CD14-positive monocyte (primary cell): Measurements from ENCODE around the gene LIX1L. TPM values are rescaled to one million over a fixed set of nuclear protein-coding genes. Genes with fewer than 3 reads are reported as not detected.

Source experiments
- DNase-seq, 3 donors: peaks; one replicate each; pipeline ENCODE4 v3.0.0-alpha.2; 2011 to 2022
- H2AFZ ChIP-seq: 2 replicates; pipeline ENCODE4 v1.6.0; 2012; ENCODE audit warnings: mild to moderate bottlenecking, low read depth, low read length, inconsistent platforms; ENCODE audit not compliant: insufficient read depth, poor library complexity, severe bottlenecking
- H3K27ac ChIP-seq, 2 donors: 1 replicate in 1 of 2; 2 replicates in 1 of 2; pipeline ENCODE4 v1.5.1; 2012 to 2013; ENCODE audit warnings: low read length in 2 of 2, control low read depth in 1 of 2, inconsistent platforms in 1 of 2, low read depth in 1 of 2, mild to moderate bottlenecking in 1 of 2
- H3K27me3 ChIP-seq, 2 donors: one replicate each; pipeline versions ENCODE4 v1.6.0 to v1.6.1; 2011 to 2013; ENCODE audit warnings: low read length in 2 of 2; ENCODE audit not compliant: control insufficient read depth in 2 of 2, insufficient read depth in 2 of 2
- H3K36me3 ChIP-seq, 2 donors: replicated peaks in 1 of 2; 1 replicate in 1 of 2; 2 replicates in 1 of 2; pipeline versions ENCODE4 v1.5.1 to v1.6.1; 2012 to 2013; ENCODE audit warnings: low read length in 2 of 2, control low read depth in 1 of 2, inconsistent platforms in 1 of 2, mild to moderate bottlenecking in 1 of 2; ENCODE audit not compliant: insufficient read depth in 2 of 2, control insufficient read depth in 1 of 2
- H3K4me1 ChIP-seq, 2 donors: 1 replicate in 1 of 2; 2 replicates in 1 of 2; pipeline versions ENCODE4 v1.5.1 to v1.6.1; 2012 to 2013; ENCODE audit warnings: low read length in 2 of 2, control low read depth in 1 of 2, inconsistent platforms in 1 of 2, mild to moderate bottlenecking in 1 of 2, moderate library complexity in 1 of 2; ENCODE audit not compliant: insufficient read depth in 2 of 2, control insufficient read depth in 1 of 2
- H3K4me2 ChIP-seq: replicated peaks from 2 replicates; pipeline ENCODE3; 2012; ENCODE audit warnings: low read length, moderate library complexity, mild to moderate bottlenecking; ENCODE audit not compliant: poor library complexity, severe bottlenecking; ENCODE audit errors: extremely low read depth
- H3K4me3 ChIP-seq, 3 experiments: fragments of 200-600 bp in 1 of 3; sonication (generic) in 1 of 3; replicated peaks in 1 of 3; 1 replicate in 2 of 3; 2 replicates in 1 of 3; pipeline ENCODE4 v1.5.1; 2011 to 2013; ENCODE audit warnings: low read length in 3 of 3, mild to moderate bottlenecking in 3 of 3, control low read depth in 2 of 3, low read depth in 2 of 3, inconsistent platforms in 1 of 3, moderate library complexity in 1 of 3
- H3K79me2 ChIP-seq: 2 replicates; pipeline ENCODE4 v1.6.0; 2012; ENCODE audit warnings: mild to moderate bottlenecking, control low read depth, inconsistent platforms, low read length, moderate library complexity; ENCODE audit not compliant: insufficient read depth
- H3K9ac ChIP-seq: 2 replicates; pipeline ENCODE4 v1.6.0; 2017; ENCODE audit warnings: low read length, mild to moderate bottlenecking; ENCODE audit not compliant: insufficient read depth, poor library complexity, severe bottlenecking
- H3K9me3 ChIP-seq, 2 donors: replicated peaks in 1 of 2; 1 replicate in 1 of 2; 2 replicates in 1 of 2; pipeline versions ENCODE4 v1.5.1 to v1.6.1; 2012 to 2013; ENCODE audit warnings: low read length in 2 of 2, control low read depth in 1 of 2; ENCODE audit not compliant: control insufficient read depth in 1 of 2, insufficient read depth in 1 of 2
- H4K20me1 ChIP-seq: 2 replicates; pipeline ENCODE4 v1.6.0; 2012; ENCODE audit warnings: mild to moderate bottlenecking, low read length, control low read depth, moderate library complexity; ENCODE audit not compliant: insufficient read depth
- H3K27ac Mint-ChIP-seq, 7 donors: one replicate each; pipeline ENCODE4 v1.8.0; 2020; ENCODE audit warnings: mild to moderate bottlenecking in 7 of 7, mixed read lengths in 7 of 7, moderate library complexity in 6 of 7, inconsistent platforms in 2 of 7
- H3K27me3 Mint-ChIP-seq, 3 donors: one replicate each; pipeline ENCODE4 v1.8.0; 2021 to 2022; ENCODE audit warnings: low read depth in 3 of 3, mild to moderate bottlenecking in 3 of 3, mixed read lengths in 3 of 3, moderate library complexity in 3 of 3, inconsistent platforms in 1 of 3
- H3K36me3 Mint-ChIP-seq, 2 donors: one replicate each; pipeline ENCODE4 v1.8.0; 2020; ENCODE audit warnings: mixed read lengths in 2 of 2, inconsistent platforms in 1 of 2, mild to moderate bottlenecking in 1 of 2
- H3K4me1 Mint-ChIP-seq: one replicate; pipeline ENCODE4 v1.8.0; 2020; ENCODE audit warnings: mild to moderate bottlenecking, mixed read lengths
- H3K4me3 Mint-ChIP-seq, 2 donors: one replicate each; pipeline ENCODE4 v1.8.0; 2020; ENCODE audit warnings: mild to moderate bottlenecking in 2 of 2, mixed read lengths in 2 of 2, moderate library complexity in 1 of 2
- H3K9me3 Mint-ChIP-seq, 7 donors: one replicate each; pipeline ENCODE4 v1.8.0; 2020 to 2022; ENCODE audit warnings: mixed read lengths in 7 of 7, mild to moderate bottlenecking in 6 of 7, moderate library complexity in 6 of 7, inconsistent platforms in 2 of 7
- WGBS: methylation state at CpG from one replicate; pipeline ENCODE4 v1.1.5; 2013; ENCODE audit warnings: missing lambda C conversion rate; ENCODE audit not compliant: insufficient coverage; 5-methylcytosine and 5-hydroxymethylcytosine counted together
- intact Hi-C, 2 donors: fragments of 100-400 bp; cut with micrococcal nuclease; formaldehyde crosslinking; loops; one replicate each; pipeline versions ENCODE4 v1.15.0 to v1.15.1; 2023
- polyA plus RNA-seq, 3 donors: library from polyadenylated mRNA; depleted of rRNA in 1 of 3; unstranded in 2 of 3; stranded (reverse) in 1 of 3; fragments of 300-500 nt in 2 of 3; fragments of >200 nt in 1 of 3; fragmentation: Illumina TruSeq in 2 of 3; gene quantifications; 1 replicate in 2 of 3; 2 replicates in 1 of 3; pipeline ENCODE4 v1.2.3, GENCODE V29; 2012 to 2021
- TF ChIP-seq, protein P1 (sequence below): fragments of 200-600 bp; IDR thresholded peaks from one replicate; pipeline ENCODE4 v1.8.0; 2022; ENCODE audit warnings: antibody characterized with exemption, mild to moderate bottlenecking

Gene LIX1L
- polyA plus RNA-seq, 3 donors = 6.3 to 13.6 (median 8.5) TPM

DNA sequence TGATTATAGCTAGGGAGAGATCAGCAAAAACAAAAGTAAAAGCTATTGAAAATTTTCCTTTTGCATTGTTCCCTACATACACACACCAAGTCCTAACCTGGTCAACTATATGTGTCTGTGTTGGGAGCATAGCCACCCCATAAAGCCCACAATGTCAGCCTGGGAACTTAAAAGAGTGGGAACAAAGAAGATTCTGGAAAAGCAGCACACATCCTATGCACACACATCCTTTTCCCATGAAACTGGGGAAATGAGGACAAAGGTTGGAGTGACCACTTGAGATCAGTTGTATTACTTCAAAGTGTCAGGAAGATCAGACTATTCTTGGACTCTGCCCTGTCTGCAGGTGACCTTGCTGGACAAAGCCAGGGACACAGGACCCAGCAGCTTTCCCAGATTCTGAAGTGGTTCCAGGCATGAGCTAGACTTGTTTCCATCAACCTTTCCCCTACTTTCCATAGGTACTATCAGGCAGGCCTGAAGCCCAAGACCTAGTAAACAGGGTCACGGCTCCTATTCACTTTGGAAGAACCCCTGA is 22.7 kb upstream of the LIX1L start:
- Histone ChIP-seq H3K4me3 (peak overlapping the region in 1 of 3 experiments; percentile 74), H2AFZ (no peak overlapping the region), H4K20me1 (no peaks in the 10 kb centered on the region), H3K4me2 (peak overlapping the region; percentile 84), H3K79me2 (peaks cover 21% of the 10 kb centered on the region), H3K9ac (peak overlapping the region; percentile 7), H3K9me3 (no peaks in the 10 kb centered on the region), H3K27ac (peak overlapping the region; percentile 85 to 99), H3K27me3 (no peaks in the 10 kb centered on the region), H3K4me1 (peaks cover 69 to 85% of the 10 kb centered on the region in 2 donors), H3K36me3 (no peaks in the 10 kb centered on the region)
- 100% methylated on average over 1 of the region's 1 CpG for WGBS
- no peak for DNase-seq
- Mint-ChIP-seq H3K36me3 (peaks cover 2 to 9% of the 10 kb centered on the region in 2 donors), H3K4me3 (no peak overlapping the region), H3K27me3 (no peaks in the 10 kb centered on the region), H3K27ac (no peak overlapping the region), H3K4me1 (peaks cover 42% of the 10 kb centered on the region), H3K9me3 (no peaks in the 10 kb centered on the region)
- TF ChIP-seq, protein P1, sequence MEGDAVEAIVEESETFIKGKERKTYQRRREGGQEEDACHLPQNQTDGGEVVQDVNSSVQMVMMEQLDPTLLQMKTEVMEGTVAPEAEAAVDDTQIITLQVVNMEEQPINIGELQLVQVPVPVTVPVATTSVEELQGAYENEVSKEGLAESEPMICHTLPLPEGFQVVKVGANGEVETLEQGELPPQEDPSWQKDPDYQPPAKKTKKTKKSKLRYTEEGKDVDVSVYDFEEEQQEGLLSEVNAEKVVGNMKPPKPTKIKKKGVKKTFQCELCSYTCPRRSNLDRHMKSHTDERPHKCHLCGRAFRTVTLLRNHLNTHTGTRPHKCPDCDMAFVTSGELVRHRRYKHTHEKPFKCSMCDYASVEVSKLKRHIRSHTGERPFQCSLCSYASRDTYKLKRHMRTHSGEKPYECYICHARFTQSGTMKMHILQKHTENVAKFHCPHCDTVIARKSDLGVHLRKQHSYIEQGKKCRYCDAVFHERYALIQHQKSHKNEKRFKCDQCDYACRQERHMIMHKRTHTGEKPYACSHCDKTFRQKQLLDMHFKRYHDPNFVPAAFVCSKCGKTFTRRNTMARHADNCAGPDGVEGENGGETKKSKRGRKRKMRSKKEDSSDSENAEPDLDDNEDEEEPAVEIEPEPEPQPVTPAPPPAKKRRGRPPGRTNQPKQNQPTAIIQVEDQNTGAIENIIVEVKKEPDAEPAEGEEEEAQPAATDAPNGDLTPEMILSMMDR = no peak
- intact Hi-C loops = loop anchor here (1.0 kb wide), 1 partner anchor 16 kb away; the partner anchor contains the start of gene TXNIP (in 2 of the 2)

DNA sequence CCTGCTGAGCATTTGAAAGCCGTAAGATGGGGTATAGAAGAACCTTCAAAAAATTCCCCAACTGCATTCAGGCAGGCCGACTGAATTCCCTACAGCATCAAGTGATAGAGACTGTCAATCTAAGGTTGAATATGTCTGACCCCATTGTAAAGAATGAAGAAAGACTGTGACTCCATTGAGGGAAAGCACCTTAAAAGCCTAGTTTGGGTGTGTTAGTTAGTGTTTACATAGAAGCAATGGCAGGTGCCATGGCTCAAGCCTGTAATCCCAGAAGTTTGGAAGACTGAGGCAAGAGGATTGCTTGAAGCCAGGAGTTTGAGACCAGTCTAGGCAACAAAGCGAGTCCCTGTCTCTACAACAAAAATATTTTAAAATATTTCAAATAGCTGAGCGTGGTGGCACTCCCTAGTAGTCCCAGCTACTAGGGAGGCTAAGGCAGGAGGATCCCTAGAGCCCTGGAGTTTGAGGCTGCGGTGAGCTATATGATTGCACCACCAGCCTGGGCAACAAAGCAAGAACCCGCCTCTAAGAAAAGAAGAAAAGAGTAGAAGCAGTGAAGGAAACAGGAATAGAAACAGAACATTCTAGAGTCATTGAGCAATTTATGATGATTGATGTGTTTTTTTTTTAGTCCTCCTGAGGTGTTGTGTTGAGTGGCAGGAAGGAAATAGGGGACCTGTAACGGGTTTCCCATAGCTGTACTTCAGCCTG is 22.1 kb upstream of the LIX1L start:
- Histone ChIP-seq H3K27ac (peak overlapping the region; percentile 85 to 99), H3K9ac (peak overlapping the region; percentile 74), H2AFZ (no peak overlapping the region), H3K27me3 (no peaks in the 10 kb centered on the region), H4K20me1 (no peaks in the 10 kb centered on the region), H3K4me1 (peaks cover 63 to 79% of the 10 kb centered on the region in 2 donors), H3K4me3 (peak overlapping the region in 2 of 3 experiments; percentile 21 to 74), H3K36me3 (peaks cover 0 to 5% of the 10 kb centered on the region in 2 donors), H3K79me2 (peaks cover 21% of the 10 kb centered on the region), H3K4me2 (peak overlapping the region; percentile 84), H3K9me3 (no peaks in the 10 kb centered on the region)
- intact Hi-C loops = loop anchor here (1.0 to 5.0 kb wide), 3 partner anchors 16 to 63 kb away; partner anchors contain the start of genes TXNIP (in 2 of the 2) and PEX11B (in 1 of the 2)
- Mint-ChIP-seq H3K27me3 (peaks cover 0 to 1% (median 0%) of the 10 kb centered on the region in 3 donors), H3K27ac (no peak overlapping the region), H3K4me3 (no peak overlapping the region), H3K9me3 (no peaks in the 10 kb centered on the region), H3K36me3 (peaks cover 8 to 14% of the 10 kb centered on the region in 2 donors), H3K4me1 (peaks cover 36% of the 10 kb centered on the region)
- DNase-seq = peak; percentile 62 to 90 (median 85)
- WGBS = 0% methylated on average over 2 of the region's 7 CpGs
- TF ChIP-seq, protein P1 = no peak
